Measurements from ENCODE around the gene NOTCH4. TPM values are rescaled to one million over a fixed set of nuclear protein-coding genes. Genes with fewer than 3 reads are reported as not detected.

NOTCH4 gene
- total RNA-seq, 1 donor from 2014 or later, result 4.9 TPM

DNA sequence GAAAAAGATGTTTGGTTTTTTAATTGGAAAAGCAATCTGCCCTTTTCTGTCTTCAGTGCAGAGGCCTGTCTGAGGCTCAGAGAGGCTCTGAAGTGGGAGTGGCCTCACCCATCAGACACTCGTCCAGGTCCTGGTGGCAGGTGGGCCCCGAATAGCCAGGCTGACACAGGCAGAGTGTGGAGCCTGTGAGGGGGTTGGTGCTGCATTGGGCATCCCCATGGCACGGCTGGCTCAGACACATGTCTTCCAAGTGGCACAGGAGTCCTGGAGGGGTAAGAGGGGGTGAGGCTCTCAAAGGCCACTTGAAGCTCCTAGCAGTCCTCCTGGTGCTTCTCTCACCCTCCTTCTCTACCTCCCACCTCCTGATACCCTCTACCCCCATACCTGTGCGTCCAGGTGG lies 3.8 kb downstream of the NOTCH4 start:
- no peak for TF ChIP-seq CTCF (IDR thresholded peaks at IDR 0.05; ENCODE audit: partially characterized antibody, unreplicated experiment)
- H3K36me3 Mint-ChIP-seq (ENCODE audit: unreplicated experiment), result peaks cover 3% of the 10 kb centered on the region
- H3K4me1 Mint-ChIP-seq (ENCODE audit: low read depth, unreplicated experiment), result no peaks in the 10 kb centered on the region
- peaks cover 6% of the 10 kb centered on the region for H3K27me3 Mint-ChIP-seq (ENCODE audit: unreplicated experiment)
- H3K4me3 Mint-ChIP-seq (ENCODE audit: unreplicated experiment), result no peak overlapping the region
- DNase-seq, result no peak
- H3K9me3 Mint-ChIP-seq (ENCODE audit: unreplicated experiment), result peaks cover 4% of the 10 kb centered on the region
- no peak overlapping the region for H3K27ac Mint-ChIP-seq (ENCODE audit: unreplicated experiment)

DNA sequence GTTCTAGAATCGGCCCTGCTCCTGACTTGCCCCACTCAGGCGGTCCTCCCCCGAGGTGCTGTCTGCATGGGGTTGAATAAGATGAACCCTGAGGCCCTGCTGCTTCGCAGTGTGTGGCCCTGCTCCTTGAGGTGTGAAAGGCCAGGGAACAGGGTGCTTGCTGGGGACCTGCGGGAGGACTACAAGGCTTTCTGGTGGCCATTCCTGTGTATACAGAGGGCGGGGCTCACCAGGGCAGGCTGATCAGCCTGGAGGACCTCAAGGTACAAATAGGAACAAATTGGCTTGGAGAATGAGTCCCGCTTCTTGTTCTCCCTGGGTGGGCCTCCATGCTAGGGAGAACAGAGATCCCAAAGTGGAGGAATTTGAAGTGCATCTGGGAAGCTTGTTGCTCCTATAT lies 5.7 kb downstream of the NOTCH4 start:
- no peaks in the 10 kb centered on the region for H3K4me1 Mint-ChIP-seq (ENCODE audit: low read depth, unreplicated experiment)
- H3K27me3 Mint-ChIP-seq (ENCODE audit: unreplicated experiment), result peaks cover 4% of the 10 kb centered on the region
- no peak for TF ChIP-seq CTCF (IDR thresholded peaks at IDR 0.05; ENCODE audit: partially characterized antibody, unreplicated experiment)
- H3K36me3 Mint-ChIP-seq (ENCODE audit: unreplicated experiment), result peaks cover 3% of the 10 kb centered on the region
- DNase-seq, result no peak
- peaks cover 2% of the 10 kb centered on the region for H3K9me3 Mint-ChIP-seq (ENCODE audit: unreplicated experiment)
- no peak overlapping the region for H3K4me3 Mint-ChIP-seq (ENCODE audit: unreplicated experiment)
- H3K27ac Mint-ChIP-seq (ENCODE audit: unreplicated experiment), result no peak overlapping the region

- Mint-ChIP-seq H3K4me3 (ENCODE audit: unreplicated experiment) (no peak overlapping the region), H3K9me3 (ENCODE audit: unreplicated experiment) (peaks cover 2% of the 10 kb centered on the region), H3K27me3 (ENCODE audit: unreplicated experiment) (peaks cover 5% of the 10 kb centered on the region), H3K36me3 (ENCODE audit: unreplicated experiment) (peaks cover 3% of the 10 kb centered on the region), H3K4me1 (ENCODE audit: low read depth, unreplicated experiment) (no peaks in the 10 kb centered on the region), H3K27ac (ENCODE audit: unreplicated experiment) (no peak overlapping the region)
- TF ChIP-seq CTCF (IDR thresholded peaks at IDR 0.05; ENCODE audit: partially characterized antibody, unreplicated experiment), result no peak
- DNase-seq, result no peak
These were observed 6.9 kb downstream of the NOTCH4 start for GRCh38 chr6:32216998-32217397.

DNA sequence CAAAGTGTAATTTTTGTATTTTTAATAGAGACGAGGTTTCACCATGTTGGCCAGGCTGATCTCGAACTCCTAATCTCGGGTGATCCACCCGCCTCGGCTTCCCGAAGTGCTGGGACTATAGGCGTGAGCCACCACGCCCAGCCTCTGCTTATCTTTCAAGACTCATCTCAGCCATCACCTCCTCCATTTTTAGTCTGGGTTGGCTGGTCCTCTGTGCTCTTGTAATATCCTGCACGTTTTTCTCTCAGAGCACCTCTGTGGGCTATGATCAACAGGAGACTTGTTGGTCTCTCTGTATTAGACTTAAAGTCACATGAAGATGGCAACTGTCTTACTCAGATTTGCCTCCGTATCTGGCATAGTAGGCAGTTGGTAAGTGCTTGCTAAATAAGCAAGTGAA lies 7.6 kb downstream of the NOTCH4 start:
- H3K36me3 Mint-ChIP-seq (ENCODE audit: unreplicated experiment), result peaks cover 3% of the 10 kb centered on the region
- H3K4me3 Mint-ChIP-seq (ENCODE audit: unreplicated experiment), result no peak overlapping the region
- no peak for DNase-seq
- H3K27me3 Mint-ChIP-seq (ENCODE audit: unreplicated experiment), result peaks cover 5% of the 10 kb centered on the region
- peaks cover 2% of the 10 kb centered on the region for H3K9me3 Mint-ChIP-seq (ENCODE audit: unreplicated experiment)
- no peaks in the 10 kb centered on the region for H3K4me1 Mint-ChIP-seq (ENCODE audit: low read depth, unreplicated experiment)
- no peak overlapping the region for H3K27ac Mint-ChIP-seq (ENCODE audit: unreplicated experiment)
- no peak for TF ChIP-seq CTCF (IDR thresholded peaks at IDR 0.05; ENCODE audit: partially characterized antibody, unreplicated experiment)

DNA sequence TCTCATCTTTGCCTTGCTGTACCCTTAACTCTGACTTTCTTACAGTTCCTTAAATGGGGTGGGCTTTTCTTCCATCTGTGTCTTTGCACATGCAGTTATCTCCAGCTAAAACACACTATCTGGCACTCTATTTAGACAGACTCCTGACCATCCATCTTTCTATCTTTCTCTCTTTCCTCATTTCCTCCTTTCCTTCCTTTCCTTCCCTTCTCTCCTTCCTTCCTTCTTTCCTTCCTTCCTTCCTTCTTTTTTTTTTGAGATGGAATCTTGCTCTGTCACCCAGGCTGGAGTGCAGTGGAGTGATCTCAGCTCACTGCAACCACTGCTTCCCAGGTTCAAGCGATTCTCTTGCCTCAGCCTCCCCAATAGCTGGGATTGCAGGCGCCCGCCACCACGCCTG lies 8.2 kb downstream of the NOTCH4 start:
- TF ChIP-seq CTCF (IDR thresholded peaks at IDR 0.05; ENCODE audit: partially characterized antibody, unreplicated experiment), result no peak
- no peak overlapping the region for H3K27ac Mint-ChIP-seq (ENCODE audit: unreplicated experiment)
- no peaks in the 10 kb centered on the region for H3K4me1 Mint-ChIP-seq (ENCODE audit: low read depth, unreplicated experiment)
- H3K9me3 Mint-ChIP-seq (ENCODE audit: unreplicated experiment), result peaks cover 2% of the 10 kb centered on the region
- no peak for DNase-seq
- H3K27me3 Mint-ChIP-seq (ENCODE audit: unreplicated experiment), result peaks cover 7% of the 10 kb centered on the region
- H3K36me3 Mint-ChIP-seq (ENCODE audit: unreplicated experiment), result peaks cover 3% of the 10 kb centered on the region
- no peak overlapping the region for H3K4me3 Mint-ChIP-seq (ENCODE audit: unreplicated experiment)
